Measurements from ENCODE around the gene KCNIP1.

The KCNIP1 gene

GRCh38 chr5:170486371-170486770 lies 17.4 kb upstream of the KCNIP1 start:
- no peak overlapping the region for H3K4me3 ChIP-seq (ENCODE audit: low read depth, low read length)
- no peak for DNase-seq (ENCODE audit: low read depth, low spot score)
- TF ChIP-seq CTCF (IDR thresholded peaks at IDR 0.05; ENCODE audit: low read depth, low read length) = no peak
- in situ Hi-C loops (cut with HindIII; ENCODE audit: low sequenced_read_pairs) = no loop called here

DNA sequence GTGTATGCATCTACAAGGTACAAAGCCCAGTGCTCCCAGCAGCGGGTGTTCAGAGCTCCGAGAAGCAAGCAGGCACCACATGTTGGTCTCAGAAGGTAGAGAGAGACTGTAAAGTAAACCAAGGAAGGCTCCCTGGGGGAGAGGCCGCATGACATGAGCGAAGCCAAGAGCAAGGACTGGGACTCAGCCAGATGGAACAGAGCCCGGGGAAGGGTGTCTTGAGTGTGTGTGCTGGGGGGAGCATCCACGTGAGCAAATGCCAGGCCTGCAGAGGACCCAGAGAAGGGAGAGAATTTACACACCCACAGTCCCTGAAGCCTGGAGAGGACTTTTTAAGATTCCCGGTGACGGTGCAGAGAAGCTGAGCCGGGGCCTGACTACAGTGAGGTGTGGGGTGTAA lies 15.2 kb upstream of the KCNIP1 start:
- no peak overlapping the region for H3K4me3 ChIP-seq (ENCODE audit: low read depth, low read length)
- in situ Hi-C loops (cut with HindIII; ENCODE audit: low sequenced_read_pairs) = no loop called here
- no peak for TF ChIP-seq CTCF (IDR thresholded peaks at IDR 0.05; ENCODE audit: low read depth, low read length)
- no peak for DNase-seq (ENCODE audit: low read depth, low spot score)

GRCh38 chr5:170489199-170489598 lies 14.6 kb upstream of the KCNIP1 start:
- TF ChIP-seq CTCF (IDR thresholded peaks at IDR 0.05; ENCODE audit: low read depth, low read length) = no peak
- DNase-seq (ENCODE audit: low read depth, low spot score) = no peak
- in situ Hi-C loops (cut with HindIII; ENCODE audit: low sequenced_read_pairs) = no loop called here
- H3K4me3 ChIP-seq (ENCODE audit: low read depth, low read length) = no peak overlapping the region

DNA sequence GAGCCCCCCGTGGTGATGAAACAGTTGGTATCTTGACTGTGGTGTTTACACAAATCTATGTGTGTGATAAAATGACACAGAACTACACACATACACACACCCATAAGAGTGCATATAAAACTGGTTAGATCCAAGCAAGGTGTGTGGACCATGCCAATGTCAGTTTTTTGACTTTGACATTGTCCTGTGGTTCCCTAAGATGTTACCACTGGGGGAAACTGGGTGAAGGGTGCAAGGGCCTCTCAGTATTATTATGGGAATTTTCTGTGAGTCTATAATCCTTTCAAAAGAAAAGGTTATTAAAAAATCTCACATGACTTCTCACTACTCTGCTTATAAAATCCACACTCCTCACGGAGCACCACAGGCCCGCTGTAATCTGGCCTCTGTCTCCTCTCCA lies 13.4 kb upstream of the KCNIP1 start:
- no peak for TF ChIP-seq CTCF (IDR thresholded peaks at IDR 0.05; ENCODE audit: low read depth, low read length)
- H3K4me3 ChIP-seq (ENCODE audit: low read depth, low read length) = no peak overlapping the region
- in situ Hi-C loops (cut with HindIII; ENCODE audit: low sequenced_read_pairs) = no loop called here
- DNase-seq (ENCODE audit: low read depth, low spot score) = no peak

- peak; percentile 91 for DNase-seq (ENCODE audit: low read depth, low spot score)
- H3K4me3 ChIP-seq (ENCODE audit: low read depth, low read length) = no peak overlapping the region
- in situ Hi-C loops (cut with HindIII; ENCODE audit: low sequenced_read_pairs) = no loop called here
- TF ChIP-seq CTCF (IDR thresholded peaks at IDR 0.05; ENCODE audit: low read depth, low read length) = no peak
These were observed 12.3 kb upstream of the KCNIP1 start for GRCh38 chr5:170491479-170491878.

DNA sequence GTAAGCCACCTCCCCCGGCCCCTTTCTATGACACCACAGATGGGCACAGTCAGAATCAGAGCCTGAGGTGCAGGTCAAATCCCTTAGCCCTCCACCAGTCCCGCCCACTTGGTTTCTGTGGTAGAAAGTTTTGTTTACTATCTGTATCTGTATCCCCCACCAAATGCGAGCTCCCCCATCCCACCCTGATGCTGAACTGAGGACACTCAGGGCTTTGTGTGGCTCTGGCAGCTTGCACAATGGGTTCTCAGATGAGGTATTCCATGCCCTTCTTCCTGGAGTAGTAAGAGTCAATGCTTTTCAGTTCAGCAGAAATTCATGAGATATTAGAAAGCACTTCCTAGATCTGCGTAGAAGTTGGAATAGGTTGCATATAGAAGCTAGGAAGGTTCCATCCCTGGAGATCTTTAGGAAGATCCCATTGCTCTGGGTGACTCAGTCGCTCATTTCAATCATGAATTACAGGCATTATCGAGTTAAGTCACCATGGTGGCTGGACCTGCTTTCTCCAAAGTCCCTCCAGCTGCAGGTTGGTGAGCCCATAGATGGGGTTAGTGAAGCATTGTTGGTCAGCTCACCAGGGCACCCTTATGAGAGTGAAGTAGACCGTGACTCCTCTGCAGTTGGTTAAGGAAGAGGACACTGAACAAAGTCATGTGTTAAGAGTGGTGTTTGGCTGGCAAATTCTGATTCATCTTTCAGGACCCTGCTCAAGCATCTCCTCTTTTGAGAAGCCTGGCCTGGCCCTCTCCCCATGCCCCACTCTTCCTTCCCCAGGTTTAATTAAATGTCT lies 10.6 kb upstream of the KCNIP1 start:
- no peak for DNase-seq (ENCODE audit: low read depth, low spot score)
- H3K4me3 ChIP-seq (ENCODE audit: low read depth, low read length) = no peak overlapping the region
- TF ChIP-seq CTCF (IDR thresholded peaks at IDR 0.05; ENCODE audit: low read depth, low read length) = no peak
- in situ Hi-C loops (cut with HindIII; ENCODE audit: low sequenced_read_pairs) = no loop called here
